ENCODE measurements around the gene AMELX. TPM values are rescaled to one million over a fixed set of nuclear protein-coding genes. Genes with fewer than 3 reads are reported as not detected.

AMELX gene
- total RNA-seq, 4 donors from 2014 or later = not detected

GRCh38 chrX:11311706-11312105, 18.5 kb downstream of the AMELX start:
- no peak for DNase-seq
- H3K4me3 ChIP-seq (replicated peaks in 1 of 3) = no peak overlapping the region
- H3K9me3 ChIP-seq = no peaks in the 10 kb centered on the region
- intact Hi-C loops (cut with DNase I) = no loop called here
- no peaks in the 10 kb centered on the region for H3K4me1 ChIP-seq
- H3K27ac ChIP-seq = no peak overlapping the region
- WGBS, 2 donors = 80% methylated on average over 7 of the region's 7 CpGs
- H3K36me3 ChIP-seq = no peaks in the 10 kb centered on the region
- no peaks in the 10 kb centered on the region for H3K27me3 ChIP-seq
- TF ChIP-seq, protein P1, sequence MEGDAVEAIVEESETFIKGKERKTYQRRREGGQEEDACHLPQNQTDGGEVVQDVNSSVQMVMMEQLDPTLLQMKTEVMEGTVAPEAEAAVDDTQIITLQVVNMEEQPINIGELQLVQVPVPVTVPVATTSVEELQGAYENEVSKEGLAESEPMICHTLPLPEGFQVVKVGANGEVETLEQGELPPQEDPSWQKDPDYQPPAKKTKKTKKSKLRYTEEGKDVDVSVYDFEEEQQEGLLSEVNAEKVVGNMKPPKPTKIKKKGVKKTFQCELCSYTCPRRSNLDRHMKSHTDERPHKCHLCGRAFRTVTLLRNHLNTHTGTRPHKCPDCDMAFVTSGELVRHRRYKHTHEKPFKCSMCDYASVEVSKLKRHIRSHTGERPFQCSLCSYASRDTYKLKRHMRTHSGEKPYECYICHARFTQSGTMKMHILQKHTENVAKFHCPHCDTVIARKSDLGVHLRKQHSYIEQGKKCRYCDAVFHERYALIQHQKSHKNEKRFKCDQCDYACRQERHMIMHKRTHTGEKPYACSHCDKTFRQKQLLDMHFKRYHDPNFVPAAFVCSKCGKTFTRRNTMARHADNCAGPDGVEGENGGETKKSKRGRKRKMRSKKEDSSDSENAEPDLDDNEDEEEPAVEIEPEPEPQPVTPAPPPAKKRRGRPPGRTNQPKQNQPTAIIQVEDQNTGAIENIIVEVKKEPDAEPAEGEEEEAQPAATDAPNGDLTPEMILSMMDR (IDR thresholded peaks at IDR 0.05) = no peak
- no peak for TF ChIP-seq POLR2A (IDR thresholded peaks at IDR 0.05)

DNA sequence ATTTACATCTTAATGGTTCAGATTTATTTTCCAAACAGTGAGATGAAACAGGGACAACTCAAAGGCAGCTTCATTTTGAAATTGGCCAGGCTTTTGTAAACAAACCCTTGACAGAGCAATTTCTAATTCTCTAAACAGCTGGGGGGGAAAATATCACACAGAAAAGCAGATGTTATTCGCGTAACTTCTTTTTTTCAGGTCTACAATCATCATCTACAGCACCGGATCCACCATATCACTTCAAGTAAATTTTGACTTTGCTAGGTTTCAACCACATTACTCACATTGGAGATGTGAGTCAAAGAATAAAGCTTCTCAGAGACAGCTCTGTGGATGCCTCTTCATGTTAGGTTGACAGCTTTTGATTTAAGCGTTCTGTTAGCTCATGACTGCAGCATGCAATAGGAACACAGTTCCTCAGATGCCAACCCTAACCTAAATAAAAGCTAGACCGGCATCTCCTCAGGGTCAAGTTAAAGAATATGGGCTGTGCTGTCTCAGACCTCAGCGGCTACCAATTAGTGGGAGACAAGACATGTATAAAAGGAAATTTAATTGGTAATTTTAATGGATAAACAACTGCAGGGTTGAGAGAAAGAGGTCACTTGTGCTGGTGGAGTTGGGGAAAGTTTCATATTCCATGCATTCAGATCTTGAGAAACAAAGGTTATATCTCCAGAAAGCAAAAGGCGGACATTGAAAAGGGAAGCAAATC, 26.8 kb downstream of the AMELX start:
- no peaks in the 10 kb centered on the region for H3K4me1 ChIP-seq
- no peaks in the 10 kb centered on the region for H3K27me3 ChIP-seq
- H3K4me3 ChIP-seq (replicated peaks in 1 of 3) = no peak overlapping the region
- no peak overlapping the region for H3K27ac ChIP-seq
- intact Hi-C loops (cut with DNase I) = no loop called here
- H3K9me3 ChIP-seq = no peaks in the 10 kb centered on the region
- H3K36me3 ChIP-seq = no peaks in the 10 kb centered on the region
- DNase-seq = no peak
- 89 to 90% methylated on average over 7 of the region's 7 CpGs for WGBS, 2 donors
- TF ChIP-seq POLR2A (IDR thresholded peaks at IDR 0.05) = no peak
- TF ChIP-seq, protein P1 (IDR thresholded peaks at IDR 0.05) = no peak

GRCh38 chrX:11321986-11322385, 28.8 kb downstream of the AMELX start:
- Histone ChIP-seq H3K9me3 (no peaks in the 10 kb centered on the region), H3K27ac (no peak overlapping the region), H3K36me3 (no peaks in the 10 kb centered on the region), H3K4me3 (replicated peaks in 1 of 3) (no peak overlapping the region), H3K27me3 (no peaks in the 10 kb centered on the region), H3K4me1 (no peaks in the 10 kb centered on the region)
- 65 to 89% methylated on average over 2 of the region's 2 CpGs for WGBS, 2 donors
- no peak for TF ChIP-seq POLR2A (IDR thresholded peaks at IDR 0.05)
- TF ChIP-seq, protein P1 (IDR thresholded peaks at IDR 0.05) = no peak
- intact Hi-C loops (cut with DNase I) = no loop called here
- DNase-seq = no peak

DNA sequence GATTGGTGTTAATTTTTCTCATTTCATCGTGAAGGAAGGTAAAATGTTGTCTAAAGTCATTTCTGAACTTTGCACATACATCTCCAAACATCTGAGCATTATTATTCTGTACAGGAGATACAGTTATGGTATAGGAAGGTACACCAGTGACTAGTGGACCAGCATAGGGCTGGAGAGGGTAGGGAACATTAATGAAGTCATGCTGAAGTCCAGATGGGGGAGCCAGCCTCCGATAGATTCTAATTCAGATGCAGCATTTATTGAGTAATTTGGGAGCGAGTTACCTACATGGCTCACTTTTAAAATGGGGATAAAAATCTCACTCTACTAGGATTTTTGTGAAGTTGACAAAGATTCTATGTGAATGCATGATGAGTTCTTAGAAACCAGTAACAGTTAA, 34.9 kb downstream of the AMELX start:
- Histone ChIP-seq H3K9me3 (no peaks in the 10 kb centered on the region), H3K4me3 (replicated peaks in 1 of 3) (no peak overlapping the region), H3K4me1 (no peaks in the 10 kb centered on the region), H3K36me3 (no peaks in the 10 kb centered on the region), H3K27ac (no peak overlapping the region), H3K27me3 (no peaks in the 10 kb centered on the region)
- 88 to 92% methylated on average over 3 of the region's 3 CpGs for WGBS, 2 donors
- DNase-seq = no peak
- intact Hi-C loops (cut with DNase I) = no loop called here
- no peak for TF ChIP-seq POLR2A (IDR thresholded peaks at IDR 0.05)
- TF ChIP-seq, protein P1 (IDR thresholded peaks at IDR 0.05) = no peak

- H3K27me3 ChIP-seq = no peaks in the 10 kb centered on the region
- H3K4me1 ChIP-seq = no peaks in the 10 kb centered on the region
- no peak overlapping the region for H3K4me3 ChIP-seq (replicated peaks in 1 of 3)
- H3K36me3 ChIP-seq = no peaks in the 10 kb centered on the region
- intact Hi-C loops (cut with DNase I) = no loop called here
- no peak for TF ChIP-seq POLR2A (IDR thresholded peaks at IDR 0.05)
- TF ChIP-seq, protein P1 (IDR thresholded peaks at IDR 0.05) = no peak
- 79 to 86% methylated on average over 5 of the region's 5 CpGs for WGBS, 2 donors
- DNase-seq = no peak
- H3K27ac ChIP-seq = no peak overlapping the region
- H3K9me3 ChIP-seq = no peaks in the 10 kb centered on the region
Measured at GRCh38 chrX:11329021-11329420, 35.8 kb downstream of the AMELX start.
